Thymus (tissue), 11 donors: ENCODE data around the gene MAPK10. TPM values are rescaled to one million over a fixed set of nuclear protein-coding genes. Genes with fewer than 3 reads are reported as not detected.

Experiments used
- DNase-seq, 9 donors: peaks; one replicate each; pipeline ENCODE4 v3.0.0-alpha.2; 2013; ENCODE audit warnings: low spot score in 9 of 9, low read depth in 6 of 9, missing footprints in 1 of 9
- H3K27ac ChIP-seq, 2 donors: one replicate each; pipeline ENCODE4 v1.5.1; 2013; ENCODE audit warnings: control low read depth in 1 of 2, low read depth in 1 of 2, low read length in 1 of 2, mild to moderate bottlenecking in 1 of 2, moderate library complexity in 1 of 2
- H3K27me3 ChIP-seq, 2 donors: one replicate each; pipeline ENCODE4 v1.5.1; 2013; ENCODE audit warnings: low read length in 1 of 2; ENCODE audit not compliant: control insufficient read depth in 2 of 2, insufficient read depth in 1 of 2
- H3K36me3 ChIP-seq, 2 donors: one replicate each; pipeline ENCODE4 v1.5.1; 2013; ENCODE audit warnings: low read length in 1 of 2, mild to moderate bottlenecking in 1 of 2, moderate library complexity in 1 of 2; ENCODE audit not compliant: control insufficient read depth in 2 of 2, insufficient read depth in 2 of 2
- H3K4me1 ChIP-seq, 2 donors: one replicate each; pipeline ENCODE4 v1.5.1; 2013; ENCODE audit warnings: low read length in 2 of 2; ENCODE audit not compliant: control insufficient read depth in 2 of 2, insufficient read depth in 2 of 2
- H3K4me3 ChIP-seq, 2 donors: one replicate each; pipeline ENCODE4 v1.5.1; 2013; ENCODE audit warnings: low read length in 2 of 2, control low read depth in 1 of 2, mild to moderate bottlenecking in 1 of 2
- H3K9me3 ChIP-seq, 2 donors: one replicate each; pipeline ENCODE4 v1.5.1; 2013; ENCODE audit warnings: low read length in 1 of 2, mild to moderate bottlenecking in 1 of 2; ENCODE audit not compliant: control insufficient read depth in 2 of 2, insufficient read depth in 1 of 2
- WGBS: extraction: QIAGEN DNeasy Blood & Tissue Kit; methylation state at CpG from one replicate; pipeline ENCODE4 v1.1.7; 2013; 5-methylcytosine and 5-hydroxymethylcytosine counted together
- polyA plus RNA-seq: library from polyadenylated mRNA; stranded (reverse); fragments of 200-250 nt; gene quantifications from one replicate; pipeline ENCODE4 v1.2.3, GENCODE V29; 2013
- total RNA-seq: library from RNA; stranded (reverse); fragments of 120-200 nt; gene quantifications from one replicate; pipeline ENCODE4 v1.2.4, GENCODE V29; 2013
- donor health status: healthy.

The MAPK10 gene
- total and polyA plus RNA-seq, 2 donors, result 3.7 to 8.6 TPM

DNA sequence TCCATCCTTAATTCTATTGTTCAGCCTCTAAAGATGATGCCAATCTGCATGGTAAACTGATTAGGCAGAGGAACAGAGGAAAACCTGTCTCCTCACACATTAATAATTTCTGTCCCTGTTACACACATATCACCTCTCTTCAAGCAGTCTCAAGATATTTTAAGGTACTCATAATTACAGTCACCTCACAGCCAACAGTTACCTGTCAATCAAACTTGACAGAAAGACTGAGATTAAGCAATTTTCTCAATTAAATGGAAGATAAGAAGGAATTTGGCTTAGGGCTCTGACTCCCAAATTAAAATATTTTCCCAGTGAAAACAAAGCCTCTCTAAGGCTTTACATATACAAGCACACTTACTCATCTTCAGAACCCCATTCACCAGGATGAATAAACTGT is 85.2 kb downstream of the MAPK10 start:
- Histone ChIP-seq H3K4me1 (no peaks in the 10 kb centered on the region), H3K4me3 (no peak overlapping the region), H3K36me3 (no peaks in the 10 kb centered on the region), H3K9me3 (no peaks in the 10 kb centered on the region), H3K27ac (no peak overlapping the region), H3K27me3 (no peaks in the 10 kb centered on the region)
- no peak for DNase-seq

DNA sequence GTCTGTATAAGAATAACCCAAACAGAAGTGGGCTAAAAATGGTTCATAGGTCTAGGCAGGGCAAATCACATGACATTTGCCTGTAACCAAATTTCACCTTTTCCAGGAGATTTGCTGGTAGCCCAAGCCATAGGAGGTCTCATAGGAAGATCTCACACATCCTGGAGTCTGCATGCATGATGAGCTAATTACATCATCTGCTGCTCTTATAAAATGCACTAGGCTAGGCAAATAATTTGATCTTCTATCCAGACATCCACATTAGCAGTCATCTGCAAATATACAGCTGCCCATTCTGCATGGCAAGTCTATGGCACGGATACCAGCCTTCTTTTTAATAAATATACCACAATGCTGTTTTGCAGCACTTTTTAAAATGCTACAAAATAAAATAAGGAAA is 87.2 kb downstream of the MAPK10 start:
- no peaks in the 10 kb centered on the region for H3K9me3 ChIP-seq
- no peak overlapping the region for H3K4me3 ChIP-seq
- H3K27ac ChIP-seq, result no peak overlapping the region
- WGBS, result 96% methylated on average over 1 of the region's 1 CpG
- no peaks in the 10 kb centered on the region for H3K4me1 ChIP-seq
- no peaks in the 10 kb centered on the region for H3K36me3 ChIP-seq
- no peaks in the 10 kb centered on the region for H3K27me3 ChIP-seq
- no peak for DNase-seq

DNA sequence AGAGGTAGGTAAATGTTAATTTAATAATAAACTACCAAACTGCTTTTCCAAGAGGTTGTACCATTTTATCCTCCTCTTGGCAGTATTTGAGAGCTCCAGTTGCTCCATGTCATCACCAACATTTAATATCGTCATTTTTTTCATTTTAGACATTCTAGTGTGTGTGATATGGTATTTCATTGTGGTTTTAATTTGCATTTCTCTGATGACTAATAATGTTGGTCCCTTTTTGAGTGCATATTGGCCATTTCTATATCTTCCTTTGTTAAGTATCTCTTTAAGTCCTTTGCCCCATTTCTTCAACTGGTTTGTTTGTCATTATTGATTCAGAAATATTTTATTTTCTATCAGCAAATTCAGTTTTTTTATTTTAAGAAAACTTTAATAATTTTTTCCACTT is 88.8 kb downstream of the MAPK10 start:
- Histone ChIP-seq H3K27me3 (no peaks in the 10 kb centered on the region), H3K4me3 (no peak overlapping the region), H3K36me3 (no peaks in the 10 kb centered on the region), H3K9me3 (no peaks in the 10 kb centered on the region), H3K4me1 (no peaks in the 10 kb centered on the region), H3K27ac (no peak overlapping the region)
- WGBS, result 97% methylated on average over 1 of the region's 1 CpG
- no peak for DNase-seq

DNA sequence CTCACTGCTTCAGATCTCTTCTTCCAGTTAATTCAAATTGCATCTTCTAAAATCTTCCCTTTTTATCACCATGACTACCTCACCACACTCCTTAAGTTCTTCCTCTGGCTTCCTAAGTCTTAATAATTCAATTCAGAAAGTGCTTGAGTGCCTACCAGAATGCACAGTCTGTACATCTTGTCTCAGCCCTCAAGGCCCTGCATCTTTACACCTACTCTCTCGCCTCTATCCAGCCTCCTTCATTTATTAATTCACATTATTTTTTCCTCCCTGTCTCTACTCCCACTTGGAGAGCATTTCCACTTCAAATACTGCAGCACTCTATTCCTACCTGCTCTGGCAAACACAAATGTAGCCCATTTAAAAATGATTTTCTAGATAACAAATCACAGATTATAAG is 90.5 kb downstream of the MAPK10 start:
- H3K4me1 ChIP-seq, result no peaks in the 10 kb centered on the region
- no peaks in the 10 kb centered on the region for H3K36me3 ChIP-seq
- no peak overlapping the region for H3K4me3 ChIP-seq
- no peak overlapping the region for H3K27ac ChIP-seq
- H3K9me3 ChIP-seq, result no peaks in the 10 kb centered on the region
- no peak for DNase-seq
- 92% methylated on average over 1 of the region's 1 CpG for WGBS
- H3K27me3 ChIP-seq, result no peaks in the 10 kb centered on the region

DNA sequence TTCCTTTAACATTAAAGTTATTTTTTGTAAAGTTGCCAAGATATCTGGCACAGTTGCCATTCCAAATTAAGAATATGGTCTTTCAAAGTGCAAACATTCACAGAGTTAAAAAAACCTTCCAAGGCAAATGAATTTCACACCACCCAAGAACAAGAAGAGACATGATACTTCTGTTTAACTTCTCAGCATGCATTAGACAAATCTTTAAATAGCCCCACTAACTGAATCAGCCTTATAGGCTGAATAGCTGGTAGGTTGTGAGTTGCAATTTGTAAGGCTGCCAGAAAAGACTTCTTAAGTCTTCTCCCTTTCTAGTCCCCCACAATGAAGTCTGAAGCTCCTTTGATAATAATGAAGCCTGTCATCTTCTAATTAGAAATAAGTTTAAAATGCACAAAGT is 95.6 kb downstream of the MAPK10 start:
- no peak overlapping the region for H3K4me3 ChIP-seq
- no peaks in the 10 kb centered on the region for H3K36me3 ChIP-seq
- H3K4me1 ChIP-seq, result no peaks in the 10 kb centered on the region
- H3K27ac ChIP-seq, result no peak overlapping the region
- H3K27me3 ChIP-seq, result no peaks in the 10 kb centered on the region
- H3K9me3 ChIP-seq, result no peaks in the 10 kb centered on the region
- no peak for DNase-seq

GRCh38 chr4:86261636-86262035 is 98.2 kb downstream of the MAPK10 start:
- Histone ChIP-seq H3K4me3 (no peak overlapping the region), H3K27ac (no peak overlapping the region), H3K9me3 (no peaks in the 10 kb centered on the region), H3K36me3 (no peaks in the 10 kb centered on the region), H3K27me3 (no peaks in the 10 kb centered on the region), H3K4me1 (no peaks in the 10 kb centered on the region)
- no peak for DNase-seq
- 91% methylated on average over 1 of the region's 1 CpG for WGBS

DNA sequence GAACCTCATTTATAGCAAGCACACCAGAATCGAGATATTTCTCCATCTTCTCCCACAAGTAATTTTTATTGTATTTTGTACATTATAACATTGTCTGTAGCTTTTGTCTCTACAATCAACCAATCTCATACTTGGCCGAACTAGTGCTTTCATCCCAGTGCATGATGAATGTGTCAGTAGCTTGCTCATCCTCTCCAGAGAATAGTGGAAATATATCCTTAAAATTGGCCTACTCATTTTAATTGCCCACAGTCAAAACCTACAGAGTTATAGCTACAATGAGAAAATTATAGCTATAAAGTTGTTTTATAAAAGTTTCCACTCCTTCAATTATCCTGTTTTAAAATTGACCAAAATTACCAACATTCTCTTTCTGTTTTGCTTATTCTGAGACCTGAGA is 103.8 kb downstream of the MAPK10 start:
- no peak overlapping the region for H3K4me3 ChIP-seq
- H3K9me3 ChIP-seq, result no peaks in the 10 kb centered on the region
- no peaks in the 10 kb centered on the region for H3K27me3 ChIP-seq
- no peak overlapping the region for H3K27ac ChIP-seq
- DNase-seq, result no peak
- H3K4me1 ChIP-seq, result no peaks in the 10 kb centered on the region
- no peaks in the 10 kb centered on the region for H3K36me3 ChIP-seq
- WGBS, result 95% methylated on average over 2 of the region's 2 CpGs

DNA sequence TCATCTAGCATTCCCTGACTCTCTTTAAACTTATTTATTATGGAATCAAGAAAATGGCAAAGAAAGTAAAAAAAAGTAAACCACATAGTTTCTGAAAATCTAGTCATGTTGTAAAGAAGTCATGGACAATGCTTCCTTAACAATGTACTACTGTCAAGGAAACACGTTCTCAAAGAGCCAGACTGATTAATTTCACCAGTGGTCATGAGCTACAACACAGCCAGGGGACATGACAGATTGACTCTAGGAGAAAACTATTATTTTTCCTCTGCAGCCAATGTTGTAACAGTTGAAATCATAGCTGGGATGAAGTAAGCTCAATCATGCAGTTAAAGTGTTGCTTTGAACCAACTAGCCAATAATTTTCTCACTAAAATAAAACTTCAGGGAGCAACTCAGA is 109.2 kb downstream of the MAPK10 start:
- no peaks in the 10 kb centered on the region for H3K9me3 ChIP-seq
- H3K27me3 ChIP-seq, result no peaks in the 10 kb centered on the region
- H3K4me1 ChIP-seq, result no peaks in the 10 kb centered on the region
- WGBS, result 88% methylated on average over 1 of the region's 1 CpG
- no peak for DNase-seq
- no peaks in the 10 kb centered on the region for H3K36me3 ChIP-seq
- no peak overlapping the region for H3K27ac ChIP-seq
- no peak overlapping the region for H3K4me3 ChIP-seq

GRCh38 chr4:86250006-86250405 is 109.8 kb downstream of the MAPK10 start:
- H3K4me1 ChIP-seq, result no peaks in the 10 kb centered on the region
- no peak overlapping the region for H3K27ac ChIP-seq
- H3K36me3 ChIP-seq, result no peaks in the 10 kb centered on the region
- no peak overlapping the region for H3K4me3 ChIP-seq
- no peaks in the 10 kb centered on the region for H3K27me3 ChIP-seq
- no peak for DNase-seq
- WGBS, result 95% methylated on average over 1 of the region's 1 CpG
- no peaks in the 10 kb centered on the region for H3K9me3 ChIP-seq

- Histone ChIP-seq H3K27ac (no peak overlapping the region), H3K4me3 (no peak overlapping the region), H3K9me3 (no peaks in the 10 kb centered on the region), H3K36me3 (no peaks in the 10 kb centered on the region), H3K4me1 (no peaks in the 10 kb centered on the region), H3K27me3 (no peaks in the 10 kb centered on the region)
- DNase-seq, result no peak
- WGBS, result 98% methylated on average over 2 of the region's 2 CpGs
Measured at GRCh38 chr4:86249074-86249473, 110.8 kb downstream of the MAPK10 start.
